Hematopoietic multipotent progenitor cell treated with erythropoietin and hydrocortisone succinate and interleukin-3 and kit ligand, for 8 days (in vitro differentiated cells): ENCODE results near the gene NPAS3.

Experiments used
- DNase-seq: peaks from one replicate; pipeline ENCODE4 v3.0.0-alpha.2; 2015

The NPAS3 gene

GRCh38 chr14:33393895-33394368, 455.3 kb downstream of the NPAS3 start:
- no peak for DNase-seq

DNA sequence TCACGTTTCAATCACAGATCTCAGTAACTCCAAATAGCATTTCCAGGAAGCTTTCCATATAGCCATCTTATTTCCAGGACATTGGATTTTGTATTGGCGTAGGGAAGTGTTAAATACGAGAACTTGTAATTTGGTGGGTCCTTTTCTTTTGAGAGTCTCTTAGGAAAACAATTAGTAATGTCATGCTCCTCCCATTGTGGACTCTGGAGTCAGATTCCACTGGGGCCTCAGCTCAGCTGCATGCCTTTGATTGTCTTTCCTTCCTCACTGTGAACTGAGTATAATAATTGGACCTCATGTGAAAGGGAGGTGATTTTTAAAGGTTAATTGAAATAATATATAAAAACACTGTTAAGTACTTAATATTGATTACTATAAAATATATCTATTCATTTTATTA, 462.6 kb downstream of the NPAS3 start:
- no peak for DNase-seq

DNA sequence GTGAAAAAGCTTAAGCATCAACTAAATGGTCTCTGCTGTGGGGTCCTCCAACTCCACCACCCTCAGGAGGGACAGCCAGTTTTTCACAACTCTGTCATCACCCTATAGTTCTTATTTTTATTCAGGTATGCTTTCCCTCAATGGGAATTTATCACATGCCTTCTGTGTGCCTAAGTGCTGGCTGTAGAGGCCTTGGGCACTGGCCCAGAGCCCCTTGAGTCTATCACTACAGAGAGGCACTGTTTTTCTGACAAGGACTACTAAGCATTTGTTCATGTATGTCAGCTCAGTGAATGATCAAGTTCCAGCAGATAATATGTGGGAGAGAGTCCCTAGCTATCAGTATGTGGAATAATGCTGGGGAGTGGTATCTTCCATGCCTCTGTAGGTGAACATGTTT, 463.9 kb downstream of the NPAS3 start:
- no peak for DNase-seq

DNA sequence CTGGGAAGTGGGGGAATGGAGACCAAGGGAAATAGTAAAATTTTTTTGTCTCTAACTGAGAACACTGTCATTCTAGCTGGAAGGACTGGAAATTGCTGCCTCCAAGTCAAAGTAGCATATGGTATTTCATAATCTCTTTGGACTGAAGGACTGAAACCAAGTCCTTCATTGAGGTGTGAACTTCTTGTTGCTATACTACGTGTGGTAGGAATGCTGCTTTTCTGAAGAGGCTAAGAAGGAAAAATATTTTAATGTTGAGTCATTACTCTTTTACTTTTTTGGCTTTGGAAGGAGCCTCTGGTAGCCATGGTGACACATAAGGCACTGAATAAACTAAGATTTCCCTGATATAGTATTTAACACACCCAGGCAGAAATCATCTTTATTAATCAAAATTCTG, 465.4 kb downstream of the NPAS3 start:
- DNase-seq: no peak

- DNase-seq: no peak
Observed at GRCh38 chr14:33404964-33405574, 466.4 kb downstream of the NPAS3 start.

- DNase-seq: no peak
Observed at GRCh38 chr14:33406766-33407165, 468.1 kb downstream of the NPAS3 start.

- DNase-seq: no peak
Observed at GRCh38 chr14:33408291-33408690, 469.6 kb downstream of the NPAS3 start.

- no peak for DNase-seq
Observed at GRCh38 chr14:33412450-33412849, 473.8 kb downstream of the NPAS3 start.

GRCh38 chr14:33413381-33413780, 474.7 kb downstream of the NPAS3 start:
- DNase-seq: no peak

- DNase-seq: peak; percentile 24
Observed at GRCh38 chr14:33414041-33414440, 475.4 kb downstream of the NPAS3 start.

DNA sequence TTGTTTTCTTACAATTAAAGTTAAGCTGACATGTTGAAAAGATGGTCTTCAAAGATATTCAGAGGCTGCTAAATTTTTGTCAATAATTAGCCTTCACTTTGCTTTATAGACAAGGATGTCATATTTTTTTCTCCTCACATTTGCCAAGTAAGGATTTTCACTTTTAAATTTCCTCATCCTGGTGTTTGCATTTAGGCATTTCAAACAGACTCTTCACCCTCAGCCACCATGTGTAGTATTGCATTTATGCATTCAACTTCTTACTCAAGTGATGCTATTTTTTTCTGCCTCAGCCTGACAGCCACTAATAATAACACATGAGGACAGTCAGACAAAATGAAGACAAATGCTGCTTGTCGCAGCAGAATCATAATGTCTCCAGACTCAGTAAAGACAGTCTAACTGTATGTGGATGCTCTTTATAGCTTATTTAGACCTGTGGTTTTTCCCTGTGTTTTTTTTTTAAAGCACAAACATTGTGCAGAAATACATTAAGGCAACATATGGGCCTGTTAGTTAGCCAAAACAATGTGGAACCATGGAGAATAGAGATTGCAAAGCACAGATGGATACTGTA, 481.5 kb downstream of the NPAS3 start:
- no peak for DNase-seq

GRCh38 chr14:33430414-33431035, 491.8 kb downstream of the NPAS3 start:
- DNase-seq: no peak

- DNase-seq: peak; percentile 40
Observed at GRCh38 chr14:33432407-33433023, 493.8 kb downstream of the NPAS3 start.

- DNase-seq: no peak
Observed at GRCh38 chr14:33433396-33433795, 494.7 kb downstream of the NPAS3 start.

GRCh38 chr14:33435911-33436689, 497.4 kb downstream of the NPAS3 start:
- DNase-seq: peak; percentile 14

DNA sequence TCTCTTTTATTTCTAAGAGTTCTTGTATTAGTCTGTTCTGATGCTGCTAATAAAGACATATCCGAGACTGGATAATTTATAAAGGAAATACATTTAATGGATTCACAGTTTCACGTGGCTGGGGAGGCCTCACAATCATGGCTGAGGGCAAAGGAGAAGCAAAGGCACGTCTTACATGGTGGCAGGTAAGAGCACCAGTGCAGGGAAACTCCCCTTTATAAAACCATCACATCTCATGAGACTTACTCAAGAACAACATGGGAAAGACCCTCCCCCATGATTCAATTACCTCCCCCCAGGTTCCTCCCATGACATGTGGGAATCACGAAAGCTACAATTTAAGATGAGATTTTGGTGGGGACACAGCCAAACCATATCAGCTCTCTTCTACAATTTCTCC, 503.0 kb downstream of the NPAS3 start:
- DNase-seq: no peak

- peak; percentile 6 for DNase-seq
Observed at GRCh38 chr14:33444136-33444535, 505.5 kb downstream of the NPAS3 start.

GRCh38 chr14:33449268-33449667, 510.6 kb downstream of the NPAS3 start:
- no peak for DNase-seq

DNA sequence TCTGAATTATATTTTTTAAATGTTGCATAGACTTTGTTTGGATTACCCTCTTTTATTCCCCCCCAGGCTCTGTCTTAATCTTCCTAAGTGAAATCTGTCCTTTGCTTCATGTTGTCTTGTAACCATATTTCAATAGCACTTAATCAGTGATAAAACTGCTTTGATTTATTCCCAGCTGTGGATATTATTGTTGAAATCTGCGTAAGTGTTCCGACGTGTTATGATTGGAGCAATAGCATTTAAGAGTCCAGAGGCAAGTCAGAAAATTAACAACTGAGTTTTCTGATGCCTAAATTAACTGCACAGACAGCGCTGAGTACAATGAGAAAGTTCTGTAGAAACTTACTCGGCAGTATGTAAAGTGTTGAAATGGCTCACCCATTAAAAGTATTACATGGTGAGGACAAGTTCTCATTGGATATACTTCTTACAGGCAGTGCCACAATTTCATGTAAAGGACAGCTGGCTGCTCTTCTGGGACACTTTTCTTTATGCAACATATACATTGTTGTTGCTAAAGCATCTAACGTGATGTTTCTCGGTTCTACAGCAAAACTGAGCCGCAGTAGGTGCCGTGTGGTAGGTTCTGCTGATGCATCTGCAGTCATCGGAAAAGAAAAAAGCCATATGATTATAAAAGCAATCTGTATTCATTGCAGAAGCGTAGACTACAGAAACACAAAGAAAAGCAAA, 511.2 kb downstream of the NPAS3 start:
- DNase-seq: no peak

DNA sequence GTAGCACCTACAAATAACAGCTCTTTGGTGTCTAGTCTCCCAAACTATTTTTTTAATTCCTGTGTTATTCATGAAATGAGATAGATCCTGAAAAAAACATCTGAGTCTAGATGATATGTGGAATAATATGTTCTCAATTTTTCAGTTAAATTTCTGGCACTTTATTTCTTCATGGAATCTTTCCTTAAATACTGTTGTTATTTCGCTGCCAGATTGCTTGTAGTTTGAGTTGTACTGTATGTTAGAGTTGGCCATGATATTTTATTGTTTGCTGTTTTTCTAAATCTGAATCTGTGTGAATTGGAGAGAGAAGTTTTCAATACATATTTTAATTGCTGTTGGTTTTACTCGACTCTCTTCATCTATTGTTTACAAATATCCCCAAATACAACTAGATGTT, 511.7 kb downstream of the NPAS3 start:
- DNase-seq: no peak

DNA sequence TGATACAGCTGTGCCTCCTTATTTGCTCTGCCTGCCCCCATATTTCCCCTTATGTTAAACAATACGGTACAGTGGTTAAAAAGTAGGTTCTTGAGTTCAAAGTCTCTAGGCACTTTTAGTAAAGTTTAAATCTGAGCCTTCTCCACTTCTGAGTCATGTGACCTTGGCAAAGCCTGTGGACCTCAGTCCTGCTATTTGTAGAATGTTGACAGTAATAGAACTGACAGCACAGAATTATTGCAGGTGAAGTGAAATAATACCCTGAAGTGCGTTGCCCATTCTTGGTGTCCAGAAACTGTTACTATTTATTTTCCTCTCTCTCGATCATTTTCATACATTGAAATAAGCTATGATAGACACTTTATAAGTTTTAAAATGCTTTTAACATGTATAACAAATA, 512.5 kb downstream of the NPAS3 start:
- DNase-seq: no peak

DNA sequence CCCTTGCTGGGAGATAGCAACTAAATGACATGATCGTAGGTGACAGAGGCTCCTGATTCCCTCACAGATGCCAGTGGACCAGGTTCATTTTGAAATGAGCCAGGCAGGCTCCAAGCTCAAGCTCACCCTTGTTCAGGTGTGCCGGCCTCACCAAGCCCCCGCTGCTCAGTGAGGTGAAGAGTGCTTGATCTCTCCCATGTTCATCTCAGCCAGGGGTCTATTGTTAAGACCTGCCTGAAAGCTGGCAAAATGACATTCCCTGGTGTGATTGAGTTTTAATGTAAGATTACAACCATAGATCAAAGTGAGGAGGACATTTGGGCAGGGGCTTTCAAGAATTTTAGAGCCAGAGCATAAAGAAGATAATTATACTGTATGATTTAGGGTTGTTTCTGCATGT, 514.3 kb downstream of the NPAS3 start:
- no peak for DNase-seq
